Adrenal gland (tissue), 12 donors: ENCODE data around the gene RASSF5. TPM values are rescaled to one million over a fixed set of nuclear protein-coding genes. Genes with fewer than 3 reads are reported as not detected.

Experiments used
- DNase-seq, 7 donors: peaks; one replicate each; pipeline ENCODE4 v3.0.0-alpha.2; 2019 to 2020
- H3K27ac ChIP-seq, 5 donors: fragments of 200-600 bp; sonication (generic) in 4 of 5; 1 replicate in 3 of 5; 2 replicates in 2 of 5; pipeline versions ENCODE4 v1.5.1 to v1.8.0; 2016 to 2020; ENCODE audit warnings: mild to moderate bottlenecking in 1 of 5
- H3K27me3 ChIP-seq: fragments of 200-600 bp; 2 replicates; pipeline ENCODE4 v1.8.0; 2021
- H3K36me3 ChIP-seq, 2 donors: fragments of 200-600 bp; replicated peaks in 1 of 2; 1 replicate in 1 of 2; 2 replicates in 1 of 2; pipeline versions ENCODE4 v1.5.1 to v1.8.0; 2018 to 2022
- H3K4me1 ChIP-seq, 2 donors: fragments of 200-600 bp; replicated peaks in 1 of 2; 1 replicate in 1 of 2; 2 replicates in 1 of 2; pipeline versions ENCODE4 v1.5.1 to v1.8.0; 2018 to 2021
- H3K4me3 ChIP-seq, 4 donors: fragments of 200-600 bp; sonication (generic) in 3 of 4; one replicate each; pipeline ENCODE4 v1.5.1; 2016 to 2018
- H3K9me3 ChIP-seq, 3 donors: fragments of 200-600 bp; sonication (generic) in 1 of 3; replicated peaks in 1 of 3; 1 replicate in 2 of 3; 2 replicates in 1 of 3; pipeline versions ENCODE4 v1.5.1 to v1.8.0; 2016 to 2021
- POLR2A ChIP-seq, 2 donors: fragments of 450-650 bp; IDR thresholded peaks; one replicate each; pipeline ENCODE4 v1.6.1; 2017; ENCODE audit warnings: antibody characterized with exemption in 2 of 2, mild to moderate bottlenecking in 2 of 2, moderate library complexity in 1 of 2
- WGBS, 4 donors: extraction: QIAGEN DNeasy Blood & Tissue Kit in 2 of 4; methylation state at CpG; one replicate each; pipeline versions ENCODE4 v1.1.5 to v1.1.7; 2013 to 2017; 5-methylcytosine and 5-hydroxymethylcytosine counted together
- intact Hi-C, 2 donors: fragments of 100-400 bp; cut with DNase I; formaldehyde crosslinking; loops; one replicate each; pipeline versions ENCODE4 v1.14.1 to v1.15.0; 2022 to 2023
- polyA plus RNA-seq, 3 donors: library from polyadenylated mRNA; stranded (reverse); fragments of 200-250 nt in 2 of 3; fragments of 350-450 nt in 1 of 3; fragmentation: Illumina TruSeq in 1 of 3; extraction: RNeasy Lipid Tissue Mini Kit (QIAGEN cat#74804) in 1 of 3; gene quantifications; one replicate each; pipeline ENCODE4 v1.2.3, GENCODE V29; 2013 to 2014
- total RNA-seq, 9 donors: library from RNA; depleted of rRNA in 4 of 9; stranded (reverse); fragments of >200 nt in 4 of 9; fragments of 120-200 nt in 1 of 9; fragmentation: NEBNext Ultra II Directional in 1 of 9; extraction: Animal tissue kit (Norgen Biotek cat#: 25700) in 1 of 9; gene quantifications; one replicate each; pipeline versions ENCODE4 v1.1.0 to v1.2.4, GENCODE V29; 2013 to 2023
- TF ChIP-seq, protein P1 (sequence below), 6 experiments: fragments of 450-650 bp in 4 of 6; fragments of 200-600 bp in 2 of 6; sonication (generic) in 1 of 6; IDR thresholded peaks; 1 replicate in 5 of 6; 2 replicates in 1 of 6; pipeline versions ENCODE4 v1.5.1 to v1.8.0; 2016 to 2021; ENCODE audit warnings: antibody characterized with exemption in 6 of 6, mild to moderate bottlenecking in 2 of 6, moderate library complexity in 1 of 6
- donor health status: healthy with polysubstance abuse.
- donor health status: Bipolar disorder and iron deficiency.
- donor health status: DM: yes; HTN: yes; CAD: no.
- donor health status: DM: no; HTN: no; CAD: no.
- donor health status: DM: no; HTN: no; CAD: no.
- donor health status: DM: yes; HTN: yes; CAD: no.

RASSF5 gene
- total and polyA plus RNA-seq, 12 donors: 7.1 to 57.9 (median 27.0) TPM

DNA sequence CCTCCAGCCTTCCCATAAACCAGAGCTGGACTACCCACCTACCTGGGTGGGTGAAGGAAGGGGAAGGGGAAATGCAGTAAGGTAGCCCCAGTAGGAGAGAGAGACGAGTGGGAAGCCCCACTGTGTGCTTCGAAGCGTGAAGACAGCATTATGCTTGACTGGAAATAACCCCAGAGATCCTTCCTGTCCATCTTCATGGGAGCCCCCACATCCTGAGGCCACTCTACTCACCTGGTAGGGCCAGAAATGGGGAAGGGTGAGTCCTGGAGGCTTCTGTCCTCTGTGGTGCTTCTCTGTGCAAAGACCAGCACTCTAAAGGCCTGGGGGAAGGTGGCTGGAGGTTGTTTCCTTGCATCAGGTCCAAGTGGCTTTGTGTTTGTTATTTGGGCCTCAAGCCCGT, 10.0 kb upstream of the RASSF5 start:
- intact Hi-C loops: loop anchor here in 1 of 2 donors (10.0 kb wide), 1 partner anchor 417 kb away; no protein-coding TSS in a partner anchor
- peaks cover 28 to 41% of the 10 kb centered on the region in 2 donors for H3K4me1 ChIP-seq
- DNase-seq: no peak
- TF ChIP-seq, protein P1, sequence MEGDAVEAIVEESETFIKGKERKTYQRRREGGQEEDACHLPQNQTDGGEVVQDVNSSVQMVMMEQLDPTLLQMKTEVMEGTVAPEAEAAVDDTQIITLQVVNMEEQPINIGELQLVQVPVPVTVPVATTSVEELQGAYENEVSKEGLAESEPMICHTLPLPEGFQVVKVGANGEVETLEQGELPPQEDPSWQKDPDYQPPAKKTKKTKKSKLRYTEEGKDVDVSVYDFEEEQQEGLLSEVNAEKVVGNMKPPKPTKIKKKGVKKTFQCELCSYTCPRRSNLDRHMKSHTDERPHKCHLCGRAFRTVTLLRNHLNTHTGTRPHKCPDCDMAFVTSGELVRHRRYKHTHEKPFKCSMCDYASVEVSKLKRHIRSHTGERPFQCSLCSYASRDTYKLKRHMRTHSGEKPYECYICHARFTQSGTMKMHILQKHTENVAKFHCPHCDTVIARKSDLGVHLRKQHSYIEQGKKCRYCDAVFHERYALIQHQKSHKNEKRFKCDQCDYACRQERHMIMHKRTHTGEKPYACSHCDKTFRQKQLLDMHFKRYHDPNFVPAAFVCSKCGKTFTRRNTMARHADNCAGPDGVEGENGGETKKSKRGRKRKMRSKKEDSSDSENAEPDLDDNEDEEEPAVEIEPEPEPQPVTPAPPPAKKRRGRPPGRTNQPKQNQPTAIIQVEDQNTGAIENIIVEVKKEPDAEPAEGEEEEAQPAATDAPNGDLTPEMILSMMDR (IDR thresholded peaks at IDR 0.05): no peak
- no peak for TF ChIP-seq POLR2A (IDR thresholded peaks at IDR 0.05)
- 52 to 96% (median 80%) methylated on average over 3 to 4 of the region's 4 CpGs for WGBS, 4 donors
- H3K36me3 ChIP-seq: no peaks in the 10 kb centered on the region
- no peaks in the 10 kb centered on the region for H3K27me3 ChIP-seq
- no peak overlapping the region for H3K4me3 ChIP-seq
- peak overlapping the region in 1 of 5 donors; percentile 35 for H3K27ac ChIP-seq
- no peaks in the 10 kb centered on the region for H3K9me3 ChIP-seq

DNA sequence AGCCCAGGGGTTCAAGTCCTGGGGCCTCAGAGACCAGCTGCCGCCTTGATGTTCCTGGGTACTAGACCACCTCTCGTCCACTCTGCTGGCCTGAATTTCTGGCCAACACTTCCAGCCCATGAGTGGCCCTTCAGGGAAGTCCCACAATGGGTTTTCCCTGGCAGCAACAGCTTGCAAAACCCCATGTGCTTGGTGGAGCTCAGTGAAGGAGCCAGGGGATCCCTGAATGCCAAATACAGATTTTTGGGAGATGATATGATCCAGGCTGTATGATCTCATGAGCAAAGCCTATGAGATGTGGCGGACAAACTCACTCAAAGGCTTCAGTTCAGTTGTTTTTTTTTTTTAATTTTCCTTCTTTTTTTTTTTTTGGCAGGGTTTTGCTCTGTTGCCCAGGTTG, 9.6 kb upstream of the RASSF5 start:
- no peaks in the 10 kb centered on the region for H3K27me3 ChIP-seq
- no peaks in the 10 kb centered on the region for H3K9me3 ChIP-seq
- intact Hi-C loops: loop anchor here in 1 of 2 donors (10.0 kb wide), 1 partner anchor 417 kb away; no protein-coding TSS in a partner anchor
- H3K4me3 ChIP-seq: no peak overlapping the region
- no peaks in the 10 kb centered on the region for H3K36me3 ChIP-seq
- no peak for TF ChIP-seq POLR2A (IDR thresholded peaks at IDR 0.05)
- TF ChIP-seq, protein P1 (IDR thresholded peaks at IDR 0.05): no peak
- no peak for DNase-seq
- peaks cover 28 to 45% of the 10 kb centered on the region in 2 donors for H3K4me1 ChIP-seq
- no peak overlapping the region for H3K27ac ChIP-seq
- WGBS, 4 donors: 79 to 94% (median 90%) methylated on average over 1 to 3 of the region's 3 CpGs

DNA sequence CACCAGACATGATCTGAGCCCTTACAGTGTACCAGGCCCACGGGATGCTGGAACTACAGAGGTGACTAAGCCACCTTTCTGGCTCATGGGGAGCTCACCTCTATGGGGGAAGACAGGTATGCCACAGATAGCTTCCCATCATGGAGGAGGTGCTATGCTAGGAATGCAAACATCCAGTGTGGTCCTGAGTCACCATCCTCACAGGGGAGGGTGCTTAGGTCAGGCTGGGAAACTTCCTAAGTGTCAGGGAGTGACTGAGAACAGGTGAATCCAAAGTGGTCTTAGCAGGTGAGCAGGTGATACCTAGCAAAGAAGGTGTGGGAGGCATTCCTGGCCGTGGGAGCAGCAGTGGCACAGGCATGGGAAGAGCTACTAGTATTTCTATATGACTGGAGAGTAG, 8.6 kb upstream of the RASSF5 start:
- no peaks in the 10 kb centered on the region for H3K27me3 ChIP-seq
- peaks cover 36 to 54% of the 10 kb centered on the region in 2 donors for H3K4me1 ChIP-seq
- no peak overlapping the region for H3K27ac ChIP-seq
- intact Hi-C loops: loop anchor here in 1 of 2 donors (10.0 kb wide), 1 partner anchor 416 kb away; no protein-coding TSS in a partner anchor
- 68 to 90% (median 90%) methylated on average over 2 of the region's 2 CpGs for WGBS, 4 donors
- TF ChIP-seq, protein P1 (IDR thresholded peaks at IDR 0.05): no peak
- no peak for TF ChIP-seq POLR2A (IDR thresholded peaks at IDR 0.05)
- no peak overlapping the region for H3K4me3 ChIP-seq
- H3K9me3 ChIP-seq: no peaks in the 10 kb centered on the region
- no peak for DNase-seq
- no peaks in the 10 kb centered on the region for H3K36me3 ChIP-seq

DNA sequence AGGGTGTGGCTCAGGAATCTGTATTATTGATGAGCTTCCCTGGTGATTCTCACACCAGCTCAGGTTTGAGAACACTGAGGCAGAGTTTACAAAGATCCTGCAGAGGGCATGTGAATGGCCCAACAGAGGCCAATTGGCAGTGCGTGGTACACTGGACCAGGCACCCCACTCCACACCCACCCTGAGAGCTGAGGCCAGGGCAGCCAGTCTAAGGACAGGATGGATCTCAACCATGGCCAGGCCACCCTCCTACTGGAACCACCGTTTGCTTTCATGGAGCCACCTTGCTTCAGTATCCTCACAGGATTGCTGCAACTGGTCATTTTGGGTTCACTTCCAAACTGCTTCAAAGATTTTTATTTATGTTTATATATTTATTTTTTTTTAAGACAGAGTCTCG, 7.3 kb upstream of the RASSF5 start:
- Histone ChIP-seq H3K4me3 (no peak overlapping the region), H3K9me3 (no peaks in the 10 kb centered on the region), H3K27me3 (no peaks in the 10 kb centered on the region), H3K4me1 (peaks cover 39 to 58% of the 10 kb centered on the region in 2 donors), H3K36me3 (no peaks in the 10 kb centered on the region), H3K27ac (no peak overlapping the region)
- intact Hi-C loops: no loop called here
- DNase-seq: no peak
- TF ChIP-seq POLR2A (IDR thresholded peaks at IDR 0.05): no peak
- TF ChIP-seq, protein P1 (IDR thresholded peaks at IDR 0.05): no peak
- 82 to 98% (median 91%) methylated on average over 2 to 3 of the region's 3 CpGs for WGBS, 4 donors
